Measurements from ENCODE around the gene BICD1.

DNA sequence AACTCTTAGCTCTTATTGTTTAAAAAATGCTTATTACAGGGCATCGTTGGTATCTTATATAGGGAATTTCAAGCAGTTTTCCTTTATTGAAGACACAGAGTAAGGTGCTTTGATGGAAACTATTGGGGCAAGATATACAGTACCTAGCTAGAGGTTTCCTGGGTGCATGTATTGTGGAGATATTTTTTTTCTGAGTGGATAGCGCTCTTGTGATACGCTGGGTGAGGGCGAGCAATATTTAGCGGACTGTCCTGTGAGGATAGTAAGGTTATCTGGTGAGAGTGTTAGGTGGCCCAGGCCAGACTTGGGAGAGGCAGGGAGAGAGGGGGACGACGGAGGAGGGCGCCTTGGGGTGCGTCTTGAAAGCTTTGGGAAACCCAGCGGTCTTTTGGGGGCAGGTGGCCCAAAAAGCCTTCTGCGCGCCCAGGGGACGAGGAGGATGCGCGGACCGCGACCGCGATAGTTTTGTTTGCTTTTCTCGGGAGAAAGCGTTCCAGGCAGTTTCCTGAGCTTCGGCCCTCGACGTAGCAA, 596 bp upstream of the BICD1 start:
- no peak for TF ChIP-seq MXI1 (IDR thresholded peaks at IDR 0.05; ENCODE audit: low read depth, low read length)
- no peak for TF ChIP-seq IRF3 (IDR thresholded peaks at IDR 0.05; ENCODE audit: low read depth, low read length)
- no peak for TF ChIP-seq RCOR1 (IDR thresholded peaks at IDR 0.05; ENCODE audit: low read length)
- TF ChIP-seq, protein P1, sequence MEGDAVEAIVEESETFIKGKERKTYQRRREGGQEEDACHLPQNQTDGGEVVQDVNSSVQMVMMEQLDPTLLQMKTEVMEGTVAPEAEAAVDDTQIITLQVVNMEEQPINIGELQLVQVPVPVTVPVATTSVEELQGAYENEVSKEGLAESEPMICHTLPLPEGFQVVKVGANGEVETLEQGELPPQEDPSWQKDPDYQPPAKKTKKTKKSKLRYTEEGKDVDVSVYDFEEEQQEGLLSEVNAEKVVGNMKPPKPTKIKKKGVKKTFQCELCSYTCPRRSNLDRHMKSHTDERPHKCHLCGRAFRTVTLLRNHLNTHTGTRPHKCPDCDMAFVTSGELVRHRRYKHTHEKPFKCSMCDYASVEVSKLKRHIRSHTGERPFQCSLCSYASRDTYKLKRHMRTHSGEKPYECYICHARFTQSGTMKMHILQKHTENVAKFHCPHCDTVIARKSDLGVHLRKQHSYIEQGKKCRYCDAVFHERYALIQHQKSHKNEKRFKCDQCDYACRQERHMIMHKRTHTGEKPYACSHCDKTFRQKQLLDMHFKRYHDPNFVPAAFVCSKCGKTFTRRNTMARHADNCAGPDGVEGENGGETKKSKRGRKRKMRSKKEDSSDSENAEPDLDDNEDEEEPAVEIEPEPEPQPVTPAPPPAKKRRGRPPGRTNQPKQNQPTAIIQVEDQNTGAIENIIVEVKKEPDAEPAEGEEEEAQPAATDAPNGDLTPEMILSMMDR (IDR thresholded peaks at IDR 0.05), result no peak
- no peak for TF ChIP-seq RAD21 (IDR thresholded peaks at IDR 0.05; ENCODE audit: low read length)
- TF ChIP-seq FOXJ3 (CRISPR knock-in tag; IDR thresholded peaks at IDR 0.05), result no peak
- no peak for TF ChIP-seq PBX3 (IDR thresholded peaks at IDR 0.05)
- TF ChIP-seq RXRA (IDR thresholded peaks at IDR 0.05; ENCODE audit: borderline replicate concordance, low read depth), result no peak
- TF ChIP-seq POLR2AphosphoS5 (IDR thresholded peaks at IDR 0.05; ENCODE audit: low read depth, low read length), result no peak
